Activated naive CD4-positive, alpha-beta T cell treated with anti-CD3 and anti-CD28 coated beads, Interleukin-2, amount 50 U/mL, for 16 hours (primary cell): ENCODE results near the gene DNAH11.
"Not testable (repeated sequence)": the region's sequence is repeated elsewhere in the genome, so short reads cannot be mapped to it uniquely, and the experiment has no call there.

ENCODE experiments used
- DNase-seq: peaks from one replicate; pipeline ENCODE4 v3.0.0-alpha.2; 2020

Gene DNAH11

DNA sequence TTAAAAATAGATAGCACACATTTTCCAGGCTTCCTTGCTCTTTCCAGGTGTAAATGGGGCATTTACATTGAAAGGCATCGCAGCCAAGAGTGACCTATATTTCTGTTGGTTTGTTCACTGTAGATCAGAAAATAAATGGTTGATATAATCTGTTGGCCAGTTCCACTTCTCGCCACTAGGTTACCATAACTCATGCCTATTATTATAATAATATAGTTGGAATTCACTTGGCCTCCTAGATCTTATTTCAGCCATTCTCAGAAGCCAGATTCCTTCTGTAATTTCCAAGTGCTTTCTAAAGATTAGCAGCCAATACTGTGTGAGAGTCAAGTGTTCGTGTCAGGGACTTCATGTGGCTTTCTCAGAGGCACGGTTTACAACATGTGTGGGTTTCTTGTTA, 179.5 kb downstream of the DNAH11 start:
- no peak for DNase-seq

DNA sequence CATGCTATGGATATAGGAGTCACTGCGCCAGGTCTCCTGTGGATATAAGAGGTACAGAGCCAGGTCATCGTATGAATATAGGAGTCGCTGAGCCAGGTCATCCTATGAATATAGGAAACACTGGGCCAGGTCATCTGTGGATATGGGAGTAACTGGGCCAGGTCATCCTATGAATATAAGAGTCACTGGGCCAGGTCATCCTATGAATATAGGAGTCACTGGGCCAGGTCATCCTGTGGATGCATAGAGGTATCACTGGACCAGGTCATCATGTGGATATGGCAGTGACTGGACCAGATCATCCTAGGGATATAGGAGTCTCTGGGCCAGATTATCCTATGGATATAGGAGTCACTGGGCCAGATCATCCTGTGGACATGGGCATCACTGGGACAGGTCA, 181.7 kb downstream of the DNAH11 start:
- DNase-seq: no peak

DNA sequence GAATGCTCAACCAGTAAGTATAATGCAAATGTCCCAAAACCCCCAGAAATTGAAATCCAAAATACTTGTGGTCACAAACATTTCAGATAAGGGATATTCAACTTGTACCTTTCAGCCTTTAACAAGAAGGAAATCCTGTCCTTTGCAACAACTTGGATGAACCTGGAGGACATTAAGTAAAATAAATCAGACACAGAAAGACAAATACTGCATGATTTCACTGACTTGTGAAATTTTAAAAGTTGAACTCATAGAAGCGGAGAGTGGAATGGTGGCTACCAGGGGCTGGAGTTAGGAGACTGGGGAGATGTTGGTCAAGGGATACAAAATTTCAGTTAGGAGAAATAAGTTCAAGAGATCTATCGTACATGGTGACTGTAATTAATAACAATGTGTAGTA, 187.6 kb downstream of the DNAH11 start:
- DNase-seq: no peak

DNA sequence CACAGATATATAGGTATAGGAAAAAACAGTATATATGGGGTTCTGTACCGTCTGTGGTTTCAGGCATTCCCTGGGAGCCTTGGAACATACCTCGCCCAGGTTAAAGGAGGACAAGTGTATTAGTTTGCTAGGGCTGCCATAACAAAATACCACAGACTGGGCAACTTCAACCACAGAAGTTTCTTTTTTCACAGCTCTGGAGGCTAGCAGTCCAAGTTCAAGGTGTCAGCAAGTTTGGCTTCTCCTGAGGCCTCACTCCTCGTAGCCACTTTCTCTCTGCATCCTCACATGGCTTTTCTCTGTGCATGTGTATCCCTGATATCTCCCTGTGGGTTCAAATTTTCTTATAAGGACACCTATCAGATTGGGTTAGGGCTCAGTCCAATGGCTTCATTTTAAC, 189.1 kb downstream of the DNAH11 start:
- no peak for DNase-seq

DNA sequence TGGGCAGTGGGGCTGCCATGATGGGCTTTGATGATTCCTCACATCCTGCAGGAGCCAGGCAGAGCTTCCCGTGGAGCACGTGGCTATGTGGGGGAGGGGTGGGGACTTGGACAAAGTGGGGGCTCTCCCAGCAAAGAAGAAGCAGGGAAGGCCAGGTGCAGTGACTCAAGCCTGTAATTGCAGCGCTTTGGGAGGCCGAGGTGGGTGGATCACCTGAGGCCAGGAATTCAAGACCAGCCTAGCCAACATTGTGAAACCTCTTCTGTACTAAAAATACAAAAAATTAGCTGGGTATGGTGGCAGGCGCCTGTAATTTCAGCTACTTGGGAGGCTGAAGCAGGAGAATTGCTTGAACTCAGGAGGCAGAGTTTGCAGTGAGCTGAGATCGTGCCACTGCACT, 190.1 kb downstream of the DNAH11 start:
- DNase-seq: not testable (repeated sequence)

DNA sequence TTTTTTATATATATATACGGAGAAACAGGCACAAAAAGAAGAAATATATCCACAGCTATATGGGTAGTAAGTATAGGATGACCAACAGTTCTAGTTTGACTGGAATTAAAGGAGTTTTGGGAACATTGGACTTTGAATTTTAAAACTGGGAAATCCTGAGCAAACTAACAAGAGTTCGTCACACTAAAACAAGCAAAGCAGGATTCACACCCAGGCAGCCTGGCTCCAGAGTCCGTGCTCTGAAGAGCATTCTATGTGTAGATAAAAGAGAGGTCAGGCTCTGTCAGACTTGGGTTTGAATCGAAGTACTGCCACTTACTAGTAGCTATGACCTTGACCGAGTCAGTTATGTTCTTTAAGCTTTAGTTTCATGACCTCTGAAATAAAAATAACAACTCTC, 191.0 kb downstream of the DNAH11 start:
- DNase-seq: no peak

DNA sequence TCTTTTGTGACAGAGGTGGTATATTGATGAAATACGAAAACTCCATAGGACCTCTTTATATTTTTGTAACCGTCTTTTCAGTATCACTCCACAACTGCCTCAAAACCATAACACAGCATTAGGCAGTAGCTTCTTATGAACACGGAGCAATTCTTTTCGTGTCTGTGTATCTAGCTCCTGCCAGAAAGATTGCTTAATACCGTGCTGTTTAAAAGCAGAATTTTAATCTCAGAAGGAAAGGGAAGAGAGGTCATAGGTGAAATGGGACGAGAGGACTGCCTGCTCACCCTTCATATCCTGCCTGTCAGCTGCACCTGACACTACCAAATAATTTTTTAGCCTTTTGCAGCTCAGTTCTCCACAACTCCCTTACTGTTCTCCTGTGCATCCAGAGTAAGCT, 200.7 kb downstream of the DNAH11 start:
- DNase-seq: no peak

DNA sequence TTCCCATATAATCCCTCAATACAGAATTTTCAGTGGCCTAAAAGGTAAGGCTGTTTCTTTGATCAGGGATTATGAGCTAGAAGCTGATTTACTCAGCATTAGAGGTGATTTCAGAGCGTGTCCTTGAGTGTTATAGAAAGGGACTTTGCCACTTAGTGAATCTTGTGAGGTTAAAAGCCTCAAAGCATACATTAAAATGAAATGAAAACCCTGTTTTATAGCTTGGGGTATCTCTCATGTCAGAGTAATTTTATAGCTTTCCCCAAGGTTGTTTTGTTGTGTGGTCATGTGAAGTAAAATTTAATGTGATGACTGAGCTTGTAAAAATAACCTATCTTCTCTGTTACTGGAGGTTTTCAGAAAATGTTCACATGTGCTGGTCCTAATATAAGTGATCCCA, 204.1 kb downstream of the DNAH11 start:
- no peak for DNase-seq

DNA sequence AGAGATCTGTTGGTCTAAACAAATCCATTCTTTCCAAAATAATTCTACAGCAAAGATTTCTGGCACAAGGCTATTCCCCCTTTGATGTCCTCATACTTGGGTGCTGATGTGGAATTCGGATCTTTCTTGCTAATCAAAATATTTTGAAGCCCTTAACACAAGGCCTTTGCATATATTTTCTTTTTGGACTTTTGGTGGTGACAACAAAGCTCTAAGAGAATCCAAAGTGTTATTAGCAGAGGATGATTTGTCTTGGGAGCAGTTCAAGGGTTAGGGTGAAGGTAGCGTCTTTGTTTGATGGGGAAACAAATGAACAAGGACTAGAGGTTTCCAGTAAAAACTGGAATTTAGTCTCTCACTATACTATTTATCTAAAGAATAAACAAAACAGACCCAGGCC, 205.0 kb downstream of the DNAH11 start:
- no peak for DNase-seq

DNA sequence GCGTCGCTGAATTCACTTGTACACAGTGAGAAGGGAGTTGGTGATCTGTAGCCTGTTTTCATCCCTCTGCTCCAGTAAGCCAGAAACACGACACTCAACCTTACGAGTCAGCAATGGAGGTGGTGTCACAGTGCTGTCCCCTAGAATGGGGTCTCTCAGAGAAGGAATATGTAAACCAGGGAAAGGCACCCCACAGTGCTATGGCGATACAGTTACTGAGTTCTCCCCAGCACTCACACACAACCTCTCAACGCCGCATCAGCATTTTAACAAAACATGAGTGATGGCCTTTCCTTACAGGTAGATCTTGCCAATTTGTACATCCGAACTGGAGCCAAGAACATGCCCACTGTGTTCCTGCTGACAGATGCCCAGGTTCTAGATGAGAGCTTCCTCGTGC, 206.5 kb downstream of the DNAH11 start:
- no peak for DNase-seq

DNA sequence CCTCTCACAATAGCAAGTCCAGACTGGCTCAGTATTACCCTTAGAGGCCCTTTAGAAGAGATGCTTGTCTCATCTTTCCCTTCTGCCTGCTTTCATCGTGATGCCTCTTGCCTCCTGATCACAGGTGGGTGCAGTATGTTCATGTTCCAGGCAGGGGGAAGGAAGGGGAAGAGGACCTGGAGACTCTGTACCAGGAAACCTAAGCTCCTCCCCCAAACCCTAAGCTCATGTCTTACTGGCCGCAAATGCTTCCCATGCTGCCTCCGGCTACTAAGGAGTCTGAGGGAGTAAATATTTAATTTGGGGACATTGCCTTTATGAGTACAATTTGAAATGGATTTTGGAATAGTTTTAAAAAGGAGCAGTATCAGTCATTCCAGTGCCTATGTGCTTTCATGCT, 210.2 kb downstream of the DNAH11 start:
- DNase-seq: no peak

DNA sequence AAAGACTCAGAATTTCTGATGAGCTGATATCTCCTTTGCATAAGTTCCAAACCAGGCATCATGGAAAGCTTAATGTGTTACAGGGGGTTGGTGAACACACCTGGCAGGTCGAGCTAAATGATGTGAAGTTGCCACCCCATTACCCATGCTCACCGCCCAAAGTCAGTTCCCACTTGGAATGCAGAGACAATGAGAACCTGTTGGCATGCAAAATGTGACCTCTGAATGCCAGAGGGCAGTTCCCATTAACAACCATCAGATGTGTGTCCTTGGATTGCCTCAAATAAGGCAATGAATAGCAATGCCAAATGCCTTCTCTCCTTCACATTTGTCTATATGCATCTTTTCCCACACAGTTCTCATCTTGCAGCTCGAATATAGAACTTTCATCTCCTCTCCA, 212.1 kb downstream of the DNAH11 start:
- DNase-seq: no peak

DNA sequence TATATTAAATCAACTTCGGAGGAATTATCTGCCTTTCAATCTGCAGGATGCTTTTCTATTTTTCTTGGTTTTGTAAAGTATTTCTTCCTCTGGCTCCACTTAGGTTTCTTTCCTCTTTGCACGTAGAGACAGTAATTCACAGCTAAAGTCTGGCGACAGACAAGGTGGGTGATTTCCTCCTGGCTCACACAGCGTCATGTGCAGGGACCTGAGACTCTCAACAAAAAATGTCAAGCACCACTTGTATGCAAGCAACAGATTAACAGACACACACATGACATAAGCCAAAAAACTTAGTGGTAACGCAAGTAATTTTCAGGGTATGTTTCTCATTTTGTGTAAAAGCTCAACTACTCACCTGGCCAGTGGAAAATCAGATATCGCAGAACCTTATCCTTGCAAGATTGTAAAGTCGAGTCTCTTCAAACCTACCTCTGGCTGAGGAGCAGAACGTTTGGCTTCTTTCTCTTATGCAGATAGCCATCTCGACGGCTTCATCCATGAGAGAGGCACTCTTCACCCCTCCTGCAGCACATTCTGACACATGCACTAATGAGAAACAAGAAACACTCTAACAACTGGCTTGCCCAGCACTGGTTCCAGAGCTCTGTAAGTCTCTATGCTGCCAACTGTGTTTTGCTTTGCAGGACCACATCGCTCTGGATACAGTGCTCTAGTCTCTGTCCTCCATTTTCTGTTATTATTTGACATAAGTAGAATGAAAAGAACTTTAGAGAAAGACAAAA, 214.9 kb downstream of the DNAH11 start:
- DNase-seq: no peak

DNA sequence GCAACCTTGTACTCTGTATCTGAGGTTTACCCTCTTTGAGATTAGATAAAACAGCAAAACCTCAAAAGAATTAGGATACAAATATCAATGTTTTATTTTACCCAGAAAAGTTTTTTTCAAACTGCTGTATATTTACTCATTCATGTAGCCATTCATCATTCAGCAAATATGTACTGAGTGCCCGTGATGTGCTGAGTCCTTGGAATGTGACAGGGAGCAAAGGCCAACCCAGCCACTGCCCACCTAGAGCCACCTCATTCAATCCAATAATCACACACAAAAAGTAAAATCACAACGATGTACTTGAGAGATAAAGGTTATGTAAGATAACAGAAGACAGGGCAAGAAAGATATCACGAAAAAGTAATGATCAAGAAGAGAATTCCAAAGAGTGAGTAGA, 215.4 kb downstream of the DNAH11 start:
- no peak for DNase-seq

DNA sequence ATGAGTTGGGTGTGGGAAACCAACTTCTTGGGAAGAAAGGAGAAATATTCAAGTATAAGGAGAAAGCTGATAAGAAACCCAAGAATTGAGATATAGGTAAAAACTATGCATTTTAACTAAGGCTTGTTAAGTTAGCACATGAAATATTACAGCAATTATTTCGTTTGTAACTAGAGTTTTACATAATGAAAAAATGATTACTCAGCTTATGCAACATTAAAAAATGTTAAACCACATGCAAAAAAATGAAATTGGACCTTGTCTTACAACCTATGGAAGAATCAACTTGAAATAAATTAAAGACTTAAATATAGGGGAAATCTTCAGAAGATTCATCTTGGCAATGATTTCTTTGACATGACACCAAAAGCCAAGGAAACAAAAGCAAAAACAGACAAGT, 219.6 kb downstream of the DNAH11 start:
- DNase-seq: no peak

DNA sequence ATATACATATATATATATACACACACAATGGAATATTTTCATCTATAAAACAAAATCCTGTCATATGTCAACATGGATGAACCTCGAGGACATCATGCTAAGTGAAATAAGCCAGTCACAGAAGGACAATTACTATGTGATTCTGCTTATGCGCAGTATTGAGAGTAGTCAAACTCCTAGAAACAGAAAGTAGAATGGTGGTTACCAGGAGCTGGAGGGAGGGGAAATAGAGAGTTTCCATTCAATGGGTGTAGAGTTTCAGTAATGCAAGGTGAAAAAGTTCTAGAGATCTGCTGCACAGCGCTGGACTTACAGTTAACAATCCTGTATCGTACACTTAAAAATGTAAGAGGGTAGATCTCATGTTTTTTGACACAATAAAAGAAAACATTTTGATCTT, 221.0 kb downstream of the DNAH11 start:
- DNase-seq: no peak

DNA sequence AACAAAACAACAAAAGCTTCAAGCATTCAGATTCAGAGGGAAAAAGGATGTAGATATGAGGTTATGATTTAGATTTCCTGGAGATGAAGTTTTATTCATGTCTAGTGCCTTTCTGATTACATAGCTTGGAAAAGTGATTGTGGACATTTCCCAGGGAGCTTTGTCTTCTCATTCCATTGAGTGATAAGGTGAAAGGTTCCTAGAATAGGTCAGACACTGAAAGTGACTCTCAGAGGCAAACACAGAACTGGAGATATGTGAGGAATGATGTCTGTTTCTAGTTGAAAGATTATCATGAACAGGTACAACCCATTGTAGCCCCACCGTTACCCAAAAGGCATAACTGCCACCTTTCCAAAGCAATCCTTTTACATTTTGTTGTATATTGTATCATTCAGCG, 223.4 kb downstream of the DNAH11 start:
- DNase-seq: no peak

DNA sequence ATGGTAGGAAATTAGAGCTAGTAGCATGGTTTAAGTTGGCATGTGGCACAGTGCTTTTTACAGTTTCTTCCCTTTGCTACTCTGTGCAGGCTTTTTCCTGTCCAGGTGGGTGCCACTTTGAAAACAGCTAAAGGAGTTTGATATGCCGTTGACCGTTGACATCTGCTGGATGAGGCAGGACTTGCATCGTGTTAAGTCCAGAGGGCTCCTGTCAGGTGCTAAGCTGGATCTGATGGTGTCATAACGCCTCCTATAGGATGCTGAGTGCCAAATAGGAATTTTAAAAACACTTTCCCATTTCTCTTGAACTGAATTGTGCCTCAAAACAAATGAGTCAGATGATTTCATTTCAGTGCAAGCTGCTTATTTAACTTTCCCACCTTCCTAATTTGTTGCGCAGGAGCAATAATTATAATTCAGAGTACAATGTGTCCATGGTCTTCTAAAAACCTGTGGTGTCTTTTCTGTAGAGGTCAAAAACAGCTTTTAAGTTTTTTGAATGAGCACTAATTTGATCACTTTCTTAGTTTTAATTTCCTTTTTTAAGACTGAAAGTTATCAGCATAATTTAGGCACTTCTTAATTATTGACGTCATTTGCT, 224.6 kb downstream of the DNAH11 start:
- DNase-seq: peak; percentile 13

DNA sequence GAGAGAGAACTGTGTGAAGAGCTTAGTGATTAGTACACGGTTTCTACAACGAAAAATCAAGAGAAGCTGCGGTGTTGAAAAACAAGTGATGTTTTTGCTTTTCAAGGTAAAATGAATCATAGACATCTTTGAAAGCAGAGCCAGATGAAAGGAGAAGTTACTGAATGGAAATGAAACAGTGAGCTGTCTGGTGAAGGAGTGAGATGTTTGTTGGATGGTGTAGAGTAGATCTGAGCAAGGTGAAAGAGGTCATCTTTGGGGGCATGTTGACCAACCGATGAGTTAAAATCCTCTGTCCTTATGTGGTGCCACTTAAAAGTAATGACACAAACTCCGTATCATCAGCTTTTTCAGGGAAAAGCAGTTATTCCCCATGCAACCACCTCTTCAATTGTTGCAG, 225.4 kb downstream of the DNAH11 start:
- DNase-seq: no peak

DNA sequence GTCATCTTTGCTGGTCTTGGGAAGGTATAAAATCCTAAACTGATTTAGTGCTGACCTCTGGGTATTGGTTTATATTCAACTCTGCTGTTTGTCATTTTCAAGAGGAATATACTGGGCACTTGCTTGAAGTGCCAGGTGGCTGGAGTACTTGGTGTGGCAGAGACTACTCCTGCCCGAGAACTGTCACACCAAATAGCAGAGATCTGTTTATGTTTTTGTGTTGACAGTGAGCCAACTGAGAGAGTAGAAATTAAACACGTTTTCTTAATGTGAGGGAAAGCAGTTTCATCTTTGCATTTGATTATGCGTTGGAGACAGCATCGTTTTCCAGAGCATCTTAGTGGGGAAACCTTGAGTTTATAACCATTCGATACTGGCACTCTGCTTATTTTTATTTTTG, 228.4 kb downstream of the DNAH11 start:
- no peak for DNase-seq

DNA sequence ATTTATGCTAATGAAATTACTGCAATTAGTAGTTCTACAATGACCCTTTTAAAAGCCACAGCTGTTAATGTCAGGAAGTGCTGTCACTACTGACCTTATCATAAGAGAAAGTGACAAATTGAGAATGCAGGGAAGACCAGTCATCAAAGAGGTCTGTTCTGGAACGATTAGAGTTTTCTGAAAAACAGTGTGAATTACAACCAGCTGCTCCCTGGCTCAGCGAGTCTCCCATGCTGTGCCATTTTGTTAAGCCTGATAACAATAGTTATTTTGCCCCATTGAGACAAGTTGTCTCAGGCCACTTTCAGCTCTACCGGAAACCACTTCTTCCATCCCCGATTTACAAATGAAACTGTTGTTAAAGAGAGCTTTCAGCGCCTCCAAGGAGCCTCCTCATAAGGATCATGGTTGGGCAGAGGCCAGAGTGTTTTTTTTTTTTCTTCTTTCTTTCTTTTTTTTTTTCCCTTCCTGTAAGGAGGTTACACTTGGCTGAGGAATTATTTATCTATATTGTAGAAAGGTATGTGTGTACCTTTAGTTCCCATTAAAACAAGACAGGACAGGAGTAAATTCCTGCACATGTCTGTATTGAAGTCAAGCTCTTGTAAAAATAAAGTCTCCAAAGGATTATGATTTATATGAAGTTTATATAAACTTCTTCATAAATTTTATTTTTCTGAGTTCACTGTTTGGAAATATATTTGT, 229.2 kb downstream of the DNAH11 start:
- DNase-seq: no peak

DNA sequence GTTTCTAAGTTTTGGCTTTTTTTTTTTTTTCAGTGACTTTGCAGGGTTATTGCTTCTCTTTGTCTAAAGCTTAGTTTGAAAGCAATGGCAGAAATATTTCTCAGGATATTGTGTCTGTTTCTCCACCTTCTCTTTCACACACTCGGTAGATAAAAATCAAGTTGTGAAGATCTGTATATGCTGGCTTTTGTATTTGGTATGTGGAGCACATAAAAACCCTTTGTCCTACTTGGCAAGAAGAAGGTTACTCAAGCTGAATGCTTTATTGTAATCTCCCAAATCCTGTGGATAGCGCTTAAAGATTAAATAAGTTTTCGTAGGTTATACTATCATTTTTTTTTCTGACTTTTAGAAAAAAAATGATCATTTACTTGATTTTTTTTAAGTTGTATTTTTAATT, 230.5 kb downstream of the DNAH11 start:
- DNase-seq: no peak

DNA sequence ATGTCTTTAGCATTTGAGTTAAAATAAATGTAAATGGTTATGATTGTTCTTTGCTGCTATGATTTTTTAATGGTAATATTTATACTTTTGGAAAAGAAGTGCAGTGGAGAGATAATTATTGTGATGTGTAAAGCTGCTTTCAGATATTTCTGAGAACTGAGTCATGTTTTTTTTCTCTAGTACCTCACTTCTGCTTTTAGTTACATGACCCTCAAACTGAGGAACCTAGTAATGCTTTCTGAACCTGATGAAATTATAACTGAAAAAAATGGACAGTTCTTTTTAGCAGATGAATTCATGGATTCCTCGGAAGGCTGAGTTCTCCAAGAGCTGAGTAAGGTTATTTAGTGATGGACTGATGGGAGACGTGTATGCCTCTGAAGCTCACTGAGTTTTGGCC, 235.1 kb downstream of the DNAH11 start:
- DNase-seq: no peak

DNA sequence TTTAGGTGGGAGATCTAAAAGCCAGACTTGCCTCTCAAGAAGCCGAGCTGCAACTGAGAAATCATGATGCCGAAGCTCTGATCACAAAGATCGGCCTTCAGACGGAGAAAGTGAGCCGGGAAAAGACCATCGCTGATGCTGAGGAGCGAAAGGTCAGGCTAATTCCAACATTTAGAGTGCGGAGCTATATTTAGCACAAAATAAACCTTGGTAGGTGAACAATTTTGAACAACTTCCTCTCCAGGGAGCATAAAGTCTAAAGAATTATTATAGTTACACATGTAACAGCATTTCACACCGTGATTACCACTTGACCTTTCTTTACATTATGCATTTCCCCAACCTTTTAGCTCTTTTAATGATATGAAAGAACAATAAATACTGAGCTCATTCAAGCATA, 236.1 kb downstream of the DNAH11 start:
- DNase-seq: no peak

DNA sequence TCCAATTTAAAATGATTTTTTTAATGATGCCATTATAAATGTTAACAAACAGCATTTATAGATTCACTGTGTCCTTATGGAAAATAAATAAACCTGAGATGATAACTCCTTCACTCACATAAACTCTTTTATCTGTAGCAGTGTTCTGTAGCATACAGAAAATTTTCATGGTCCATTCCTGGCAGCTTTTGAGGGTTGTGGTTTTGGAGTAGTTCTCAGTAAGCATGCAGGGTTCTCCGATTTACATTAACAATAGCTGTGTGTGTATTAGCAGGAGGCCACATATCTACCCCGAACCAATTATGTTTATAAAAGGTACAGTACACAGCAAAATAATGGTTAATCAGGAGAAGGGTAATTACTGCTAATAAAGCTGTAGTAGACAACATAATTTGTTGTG, 240.2 kb downstream of the DNAH11 start:
- no peak for DNase-seq
